Left ventricle myocardium inferior (tissue), 1 donor: ENCODE results near the gene EPHA8. TPM values are rescaled to one million over a fixed set of nuclear protein-coding genes. Genes with fewer than 3 reads are reported as not detected.

ENCODE experiments used
- DNase-seq: peaks from one replicate; pipeline ENCODE4 v3.0.0-alpha.2; 2020
- H3K27ac ChIP-seq: fragments of 200-600 bp; replicated peaks from 2 replicates; pipeline ENCODE4 v1.8.0; 2021
- H3K27me3 ChIP-seq: fragments of 200-600 bp; 2 replicates; pipeline ENCODE4 v1.8.0; 2021; ENCODE audit warnings: low read depth
- H3K36me3 ChIP-seq: fragments of 200-600 bp; 2 replicates; pipeline ENCODE4 v1.8.0; 2021
- H3K4me1 ChIP-seq: fragments of 200-600 bp; 2 replicates; pipeline ENCODE4 v1.8.0; 2021
- H3K4me3 ChIP-seq: fragments of 200-600 bp; 2 replicates; pipeline ENCODE4 v1.8.0; 2021; ENCODE audit warnings: mild to moderate bottlenecking, moderate library complexity
- H3K9me3 ChIP-seq: fragments of 200-600 bp; replicated peaks from 2 replicates; pipeline ENCODE4 v1.8.0; 2021
- CTCF ChIP-seq: fragments of 200-600 bp; IDR thresholded peaks from 2 replicates; pipeline ENCODE4 v1.8.0; 2021; ENCODE audit warnings: antibody characterized with exemption, mild to moderate bottlenecking, borderline replicate concordance
- intact Hi-C: fragments of 100-400 bp; cut with micrococcal nuclease; formaldehyde crosslinking; loops from one replicate; pipeline ENCODE4 v1.11.0; 2022
- microRNA-seq: library from miRNA; unstranded; fragments of <30 nt; microRNA quantifications from one replicate; pipeline ENCODE4 v1.2.0, GENCODE V29; 2020
- total RNA-seq: library from RNA; stranded (reverse); fragmentation: NEBNext Ultra II Directional; extraction: Animal tissue kit (Norgen Biotek cat#: 25700); gene quantifications from one replicate; pipeline ENCODE4 v1.2.1, GENCODE V29; 2021
- donor health status: DM: no; HTN: yes; CAD: no; lungs with severe emphysema.

The EPHA8 gene
- total RNA-seq, 1 donor from 2014 or later, result not detected

GRCh38 chr1:22652881-22653316, 89.6 kb downstream of the EPHA8 start, which contains the start of gene C1QB:
C1QB (plus strand) TSS chr1:22653236; CDS start chr1:22659463, 6,227 bp downstream.
- Histone ChIP-seq H3K36me3 (no peaks in the 10 kb centered on the region), H3K27ac (peak within 1 kb of the TSS; percentile 55), H3K27me3 (peaks cover 78% of the 10 kb centered on the region), H3K4me1 (no peaks in the 10 kb centered on the region), H3K4me3 (peak within 1 kb of the TSS; percentile 51), H3K9me3 (no peaks in the 10 kb centered on the region)
- intact Hi-C loops, result no loop called here
- no peak for TF ChIP-seq CTCF
- peak; percentile 59 for DNase-seq

Small RNA genes lying within 50 kb of the gene (microRNA-seq; reads per million reads assigned to microRNA genes)
- gene MIR6127, result not detected

Other genes starting within 250 kb of the EPHA8 start
- gene ZBTB40, start 111.6 kb upstream of the EPHA8 start, total RNA-seq, result 17.9 TPM
- gene C1QA, start 73.1 kb downstream of the EPHA8 start, total RNA-seq, result 70.1 TPM
- 76.6 TPM for gene C1QC, start 80.1 kb downstream of the EPHA8 start, total RNA-seq
- 96.2 TPM for gene C1QB, start 89.7 kb downstream of the EPHA8 start, total RNA-seq
- gene EPHB2, start 147.3 kb downstream of the EPHA8 start, total RNA-seq, result 2.0 TPM